Keratinocyte (primary cell): ENCODE data around the gene SAMD8. TPM values are rescaled to one million over a fixed set of nuclear protein-coding genes. Genes with fewer than 3 reads are reported as not detected.

ENCODE experiments used
- DNase-seq: peaks from one replicate; pipeline ENCODE4 v3.0.0-alpha.2; 2011; ENCODE audit warnings: low read depth, missing footprints, low spot score
- FAIRE-seq: peaks from 2 replicates; lab custom pipeline; 2011; peaks lifted over from hg19 to GRCh38; lab: Jason Lieb, UNC
- H2AFZ ChIP-seq: 2 replicates; pipeline ENCODE4 v1.6.0; 2012; ENCODE audit warnings: low read length, control low read depth, inconsistent platforms; ENCODE audit not compliant: control insufficient read depth
- H3K27ac ChIP-seq: 2 replicates; pipeline ENCODE4 v1.5.1; 2011; ENCODE audit warnings: low read length; ENCODE audit not compliant: control insufficient read depth, insufficient read depth
- H3K27me3 ChIP-seq: 3 replicates; pipeline ENCODE4 v1.6.0; 2011; ENCODE audit warnings: low read length; ENCODE audit not compliant: control insufficient read depth, insufficient read depth; ENCODE audit errors: extremely low read depth
- H3K36me3 ChIP-seq, 2 experiments: 2 replicates in 1 of 2; 3 replicates in 1 of 2; pipeline ENCODE4 v1.5.1; 2011; ENCODE audit warnings: low read length in 2 of 2, mild to moderate bottlenecking in 1 of 2; ENCODE audit not compliant: control insufficient read depth in 2 of 2, insufficient read depth in 2 of 2; ENCODE audit errors: extremely low read depth in 1 of 2
- H3K4me1 ChIP-seq: 3 replicates; pipeline ENCODE4 v1.5.1; 2011; ENCODE audit warnings: low read length; ENCODE audit not compliant: control insufficient read depth, insufficient read depth; ENCODE audit errors: extremely low read depth
- H3K4me2 ChIP-seq: 3 replicates; pipeline ENCODE4 v1.6.0; 2011; ENCODE audit warnings: low read depth, low read length; ENCODE audit not compliant: control insufficient read depth, insufficient read depth; ENCODE audit errors: extremely low read depth
- H3K4me3 ChIP-seq, 3 experiments: fragments of 200-600 bp in 1 of 3; sonication (generic) in 1 of 3; 2 replicates in 2 of 3; 3 replicates in 1 of 3; pipeline ENCODE4 v1.5.1; 2011 to 2016; ENCODE audit warnings: low read length in 3 of 3, mild to moderate bottlenecking in 3 of 3, control low read depth in 2 of 3, inconsistent platforms in 1 of 3, low read depth in 1 of 3, mixed read lengths in 1 of 3, mixed run types in 1 of 3, moderate library complexity in 1 of 3; ENCODE audit not compliant: control insufficient read depth in 2 of 3, insufficient read depth in 2 of 3; ENCODE audit errors: extremely low read depth in 1 of 3
- H3K79me2 ChIP-seq: 2 replicates; pipeline ENCODE4 v1.6.0; 2012; ENCODE audit warnings: low read length; ENCODE audit not compliant: control insufficient read depth, insufficient read depth
- H3K9ac ChIP-seq: 3 replicates; pipeline ENCODE4 v1.6.0; 2011; ENCODE audit warnings: low read length; ENCODE audit not compliant: control insufficient read depth, insufficient read depth; ENCODE audit errors: extremely low read depth
- H3K9me1 ChIP-seq: 3 replicates; pipeline ENCODE4 v1.6.0; 2011; ENCODE audit warnings: low read length; ENCODE audit not compliant: control insufficient read depth, insufficient read depth; ENCODE audit errors: extremely low read depth
- H3K9me3 ChIP-seq: 2 replicates; pipeline ENCODE4 v1.5.1; 2012; ENCODE audit warnings: low read depth, low read length; ENCODE audit not compliant: control insufficient read depth
- H4K20me1 ChIP-seq: 3 replicates; pipeline ENCODE4 v1.6.0; 2011; ENCODE audit warnings: low read length; ENCODE audit not compliant: control insufficient read depth, insufficient read depth; ENCODE audit errors: extremely low read depth
- CTCF ChIP-seq, 3 experiments: IDR thresholded peaks in 1 of 3; conservative IDR thresholded peaks in 1 of 3; optimal IDR thresholded peaks in 1 of 3; 2 replicates in 2 of 3; 3 replicates in 1 of 3; pipeline versions ENCODE3 to v1.5.1; 2011; ENCODE audit warnings: low read length in 3 of 3, mild to moderate bottlenecking in 3 of 3, moderate library complexity in 2 of 3, control low read depth in 1 of 3, inconsistent platforms in 1 of 3; ENCODE audit not compliant: insufficient read depth in 2 of 3; ENCODE audit errors: extremely low read depth in 1 of 3
- EZH2 ChIP-seq: IDR thresholded peaks from one replicate; pipeline ENCODE4 v1.6.1; 2012; ENCODE audit warnings: inconsistent platforms, mild to moderate bottlenecking, low read length, moderate library complexity
- dilution Hi-C: fragments of 300-500 bp; cut with MboI; formaldehyde crosslinking; loops from one replicate; pipeline ENCODE4 v1.7.0; 2020; ENCODE audit warnings: low sequenced_read_pairs; ENCODE audit not compliant: extremely low pct_ligation_motif_present
- polyA plus RNA-seq, 5 experiments: library from polyadenylated mRNA; depleted of rRNA in 3 of 5; stranded (reverse) in 3 of 5; stranded (forward) in 1 of 5; unstranded in 1 of 5; fragments of >200 nt; gene quantifications; 1 replicate in 1 of 5; 2 replicates in 3 of 5; 3 replicates in 1 of 5; pipeline versions ENCODE4 v1.2.1 to v1.2.3, GENCODE V29; 2011 to 2012; ENCODE audit warnings: missing spikeins in 2 of 5, low read depth in 1 of 5, low replicate concordance in 1 of 5

Gene SAMD8
- polyA plus RNA-seq, 1 donor (not counting 4 experiments of a cell fraction or from before 2014, with no cell fraction given) = 31.7 TPM

- H3K4me1 ChIP-seq = no peaks in the 10 kb centered on the region
- no peak for DNase-seq
- H3K36me3 ChIP-seq = peaks cover 0 to 9% of the 10 kb centered on the region in 2 experiments
- H3K79me2 ChIP-seq = no peaks in the 10 kb centered on the region
- H4K20me1 ChIP-seq = no peaks in the 10 kb centered on the region
- H3K27me3 ChIP-seq = no peaks in the 10 kb centered on the region
- H3K9me1 ChIP-seq = no peaks in the 10 kb centered on the region
- no peak overlapping the region for H3K4me2 ChIP-seq
- no peak overlapping the region for H3K4me3 ChIP-seq
- no peak for FAIRE-seq
- no peak overlapping the region for H2AFZ ChIP-seq
- no peak overlapping the region for H3K27ac ChIP-seq
- dilution Hi-C loops = no loop called here
- TF ChIP-seq EZH2 (no peak), CTCF (optimal IDR thresholded peaks at IDR 0.05 in 1 of 3, IDR thresholded peaks at IDR 0.05 in 1 of 3, conservative IDR thresholded peaks at IDR 0.05 in 1 of 3; ENCODE audit: extremely low read depth in 1 of 3, insufficient read depth in 2 of 3, low read length in 3 of 3) (no peak)
- H3K9me3 ChIP-seq = no peaks in the 10 kb centered on the region
- no peak overlapping the region for H3K9ac ChIP-seq
Measured at GRCh38 chr10:75176046-75176445, 64.6 kb downstream of the SAMD8 start.

GRCh38 chr10:75176736-75177135 is 65.3 kb downstream of the SAMD8 start:
- no peaks in the 10 kb centered on the region for H3K27me3 ChIP-seq
- H2AFZ ChIP-seq = no peak overlapping the region
- H3K27ac ChIP-seq = no peak overlapping the region
- dilution Hi-C loops = no loop called here
- H4K20me1 ChIP-seq = no peaks in the 10 kb centered on the region
- H3K9me3 ChIP-seq = no peaks in the 10 kb centered on the region
- TF ChIP-seq CTCF (optimal IDR thresholded peaks at IDR 0.05 in 1 of 3, IDR thresholded peaks at IDR 0.05 in 1 of 3, conservative IDR thresholded peaks at IDR 0.05 in 1 of 3; ENCODE audit: extremely low read depth in 1 of 3, insufficient read depth in 2 of 3, low read length in 3 of 3) (no peak), EZH2 (no peak)
- peaks cover 0 to 9% of the 10 kb centered on the region in 2 experiments for H3K36me3 ChIP-seq
- DNase-seq (no peak), FAIRE-seq (no peak)
- no peak overlapping the region for H3K9ac ChIP-seq
- H3K4me2 ChIP-seq = no peak overlapping the region
- H3K79me2 ChIP-seq = no peaks in the 10 kb centered on the region
- no peak overlapping the region for H3K4me3 ChIP-seq
- H3K4me1 ChIP-seq = no peaks in the 10 kb centered on the region
- H3K9me1 ChIP-seq = no peaks in the 10 kb centered on the region
